ENCODE results near the gene CTDSPL.
"Not testable (repeated sequence)": the region's sequence is repeated elsewhere in the genome, so short reads cannot be mapped to it uniquely, and the experiment has no call there.

CTDSPL gene

GRCh38 chr3:38019658-38020341 lies 158.1 kb downstream of the CTDSPL start:
- DNase-seq (ENCODE audit: low spot score) = no peak

GRCh38 chr3:38020342-38020726 lies 158.7 kb downstream of the CTDSPL start:
- no peak for DNase-seq (ENCODE audit: low spot score)

GRCh38 chr3:38021196-38021595 lies 159.5 kb downstream of the CTDSPL start:
- DNase-seq (ENCODE audit: low spot score) = no peak

GRCh38 chr3:38022301-38022700 lies 160.6 kb downstream of the CTDSPL start:
- DNase-seq (ENCODE audit: low spot score) = no peak

- DNase-seq (ENCODE audit: low spot score) = no peak
These were observed 161.4 kb downstream of the CTDSPL start for GRCh38 chr3:38022896-38023709.

- no peak for DNase-seq (ENCODE audit: low spot score)
These were observed 165.2 kb downstream of the CTDSPL start for GRCh38 chr3:38026856-38027255.

GRCh38 chr3:38027466-38028465 lies 166.1 kb downstream of the CTDSPL start:
- no peak for DNase-seq (ENCODE audit: low spot score)

GRCh38 chr3:38028621-38029361 lies 167.1 kb downstream of the CTDSPL start:
- no peak for DNase-seq (ENCODE audit: low spot score)

- DNase-seq (ENCODE audit: low spot score) = peak; percentile 95
These were observed 167.9 kb downstream of the CTDSPL start, which contains the start of gene PLCD1 for GRCh38 chr3:38029400-38030125. Gene PLCD1 (minus strand): TSS chr3:38029642. CDS start chr3:38029539, 103 bp downstream.

GRCh38 chr3:38030126-38031021 lies 168.7 kb downstream of the CTDSPL start:
- DNase-seq (ENCODE audit: low spot score) = no peak

GRCh38 chr3:38031022-38031994 lies 169.6 kb downstream of the CTDSPL start:
- no peak for DNase-seq (ENCODE audit: low spot score)

GRCh38 chr3:38032328-38032865 lies 170.7 kb downstream of the CTDSPL start:
- no peak for DNase-seq (ENCODE audit: low spot score)

GRCh38 chr3:38033586-38033985 lies 171.9 kb downstream of the CTDSPL start:
- not testable (repeated sequence) for DNase-seq (ENCODE audit: low spot score)
